Astrocyte (in vitro differentiated cells and primary cell): ENCODE data around the gene LTBP2.

ENCODE experiments used
- EZH2 ChIP-seq: IDR thresholded peaks from 2 replicates; pipeline ENCODE4 v1.6.1; 2012; ENCODE audit warnings: mild to moderate bottlenecking, low read length, inconsistent platforms; ENCODE audit not compliant: insufficient read depth
- TF ChIP-seq, protein P1 (sequence below): IDR thresholded peaks from 2 replicates; pipeline ENCODE4 v1.5.1; 2011; ENCODE audit warnings: low read depth, mild to moderate bottlenecking, inconsistent platforms, low read length, moderate library complexity; ENCODE audit not compliant: insufficient read depth

DNA sequence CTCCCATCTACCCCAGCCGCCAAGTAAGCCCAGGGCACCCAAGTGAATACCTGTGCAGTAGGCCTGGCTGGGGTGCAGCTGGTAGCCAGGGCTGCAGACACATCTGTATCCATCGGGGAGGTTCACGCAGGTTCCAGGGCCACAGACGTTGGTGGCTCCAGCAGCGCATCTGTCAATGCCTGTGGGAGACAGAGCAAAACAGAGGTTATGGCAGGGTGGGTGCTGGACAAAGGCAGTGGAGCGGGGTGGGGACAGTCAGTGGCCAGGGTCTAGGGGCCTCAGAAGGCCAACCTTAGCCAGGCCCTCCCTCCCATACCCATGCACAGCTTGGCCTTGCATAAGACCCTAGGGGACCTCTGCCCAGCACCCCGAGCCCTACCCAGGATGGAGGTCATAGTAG is 89.3 kb downstream of the LTBP2 start:
- no peak for TF ChIP-seq EZH2
- TF ChIP-seq, protein P1, sequence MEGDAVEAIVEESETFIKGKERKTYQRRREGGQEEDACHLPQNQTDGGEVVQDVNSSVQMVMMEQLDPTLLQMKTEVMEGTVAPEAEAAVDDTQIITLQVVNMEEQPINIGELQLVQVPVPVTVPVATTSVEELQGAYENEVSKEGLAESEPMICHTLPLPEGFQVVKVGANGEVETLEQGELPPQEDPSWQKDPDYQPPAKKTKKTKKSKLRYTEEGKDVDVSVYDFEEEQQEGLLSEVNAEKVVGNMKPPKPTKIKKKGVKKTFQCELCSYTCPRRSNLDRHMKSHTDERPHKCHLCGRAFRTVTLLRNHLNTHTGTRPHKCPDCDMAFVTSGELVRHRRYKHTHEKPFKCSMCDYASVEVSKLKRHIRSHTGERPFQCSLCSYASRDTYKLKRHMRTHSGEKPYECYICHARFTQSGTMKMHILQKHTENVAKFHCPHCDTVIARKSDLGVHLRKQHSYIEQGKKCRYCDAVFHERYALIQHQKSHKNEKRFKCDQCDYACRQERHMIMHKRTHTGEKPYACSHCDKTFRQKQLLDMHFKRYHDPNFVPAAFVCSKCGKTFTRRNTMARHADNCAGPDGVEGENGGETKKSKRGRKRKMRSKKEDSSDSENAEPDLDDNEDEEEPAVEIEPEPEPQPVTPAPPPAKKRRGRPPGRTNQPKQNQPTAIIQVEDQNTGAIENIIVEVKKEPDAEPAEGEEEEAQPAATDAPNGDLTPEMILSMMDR, result no peak
